GM12878 (cell line): Measurements from ENCODE around the gene NT5C1A. TPM values are rescaled to one million over a fixed set of nuclear protein-coding genes. Genes with fewer than 3 reads are reported as not detected.

Experiments
- ATAC-seq: fragments of 200-7000 bp; cut with Tn5 transposase; 3 replicates; pipeline ENCODE4 v1.9.1; 2020; ENCODE audit warnings: mild to moderate bottlenecking, moderate library complexity
- BruUV-seq: library from RNA; stranded (reverse); fragments of 400-500 nt; replicated peaks from 2 replicates; lab custom pipeline; 2021; lab: Mats Ljungman, UMichigan
- CTCF ChIA-PET: fragments of 300-600 bp; sonication (Branson Sonifier 250); formaldehyde crosslinking; extraction: SDS; loops from one replicate; lab custom pipeline; 2021; ENCODE audit warnings: inconsistent platforms; lab: Yijun Ruan, JAX
- POLR2A ChIA-PET: fragments of 350-600 bp; formaldehyde crosslinking; extraction: SDS; loops from one replicate; lab custom pipeline; 2021; ENCODE audit warnings: inconsistent platforms; lab: Charles Lee
- RAD21 ChIA-PET: fragments of 300-600 bp; sonication (Branson Sonifier 250); formaldehyde crosslinking; loops from one replicate; lab custom pipeline; 2023; ENCODE audit warnings: antibody characterized with exemption; ENCODE audit not compliant: unreplicated experiment; lab: Charles Lee
- SMC1A ChIA-PET: fragments of 300-600 bp; sonication (Branson Sonifier 250); formaldehyde crosslinking; loops from one replicate; lab custom pipeline; 2023; ENCODE audit not compliant: unreplicated experiment, uncharacterized antibody; lab: Charles Lee
- DNase-seq: peaks from one replicate; pipeline ENCODE4 v3.0.0-alpha.2; 2011; ENCODE audit warnings: low read depth, low spot score
- FAIRE-seq: peaks from 3 replicates; lab custom pipeline; 2011; peaks lifted over from hg19 to GRCh38; lab: Jason Lieb, UNC
- H2AFZ ChIP-seq: 2 replicates; pipeline ENCODE4 v1.6.0; 2011; ENCODE audit warnings: low read depth, low read length, control low read depth; ENCODE audit not compliant: control insufficient read depth
- H3K27ac ChIP-seq: 2 replicates; pipeline ENCODE4 v1.5.1; 2011; ENCODE audit warnings: control low read depth; ENCODE audit not compliant: control insufficient read depth, insufficient read depth
- H3K27me3 ChIP-seq, 2 experiments: replicated peaks in 1 of 2; 2 replicates each; pipeline versions ENCODE4 v1.6.0 to v1.6.1; 2011; ENCODE audit warnings: low read length in 1 of 2; ENCODE audit not compliant: control insufficient read depth in 2 of 2, insufficient read depth in 2 of 2
- H3K36me3 ChIP-seq, 2 experiments: 2 replicates each; pipeline ENCODE4 v1.5.1; 2011; ENCODE audit warnings: low read length in 1 of 2; ENCODE audit not compliant: control insufficient read depth in 2 of 2, insufficient read depth in 2 of 2
- H3K4me1 ChIP-seq: 2 replicates; pipeline ENCODE4 v1.6.1; 2011; ENCODE audit warnings: mild to moderate bottlenecking, low read length, moderate library complexity, mixed read lengths; ENCODE audit not compliant: control insufficient read depth, insufficient read depth
- H3K4me2 ChIP-seq: 2 replicates; pipeline ENCODE4 v1.6.0; 2011; ENCODE audit warnings: control low read depth; ENCODE audit not compliant: control insufficient read depth, insufficient read depth
- H3K4me3 ChIP-seq: fragments of 200-600 bp; sonication (generic); 2 replicates; pipeline ENCODE4 v1.5.1; 2016
- H3K79me2 ChIP-seq: 2 replicates; pipeline ENCODE4 v1.6.0; 2011; ENCODE audit warnings: low read length; ENCODE audit not compliant: control insufficient read depth, insufficient read depth
- H3K9ac ChIP-seq: 2 replicates; pipeline ENCODE4 v1.8.0; 2011; ENCODE audit warnings: low read length, control low read depth, mixed read lengths; ENCODE audit not compliant: control insufficient read depth, insufficient read depth
- H3K9me3 ChIP-seq: replicated peaks from 3 replicates; pipeline ENCODE4 v1.5.1; 2011; ENCODE audit warnings: mild to moderate bottlenecking, low read length; ENCODE audit not compliant: control insufficient read depth, insufficient read depth
- H4K20me1 ChIP-seq: 2 replicates; pipeline ENCODE4 v1.6.0; 2011; ENCODE audit not compliant: control insufficient read depth, insufficient read depth
- CHD4 ChIP-seq: fragments of 200-600 bp; sonication (generic); IDR thresholded peaks from 2 replicates; pipeline ENCODE4 v1.6.1; 2016; ENCODE audit warnings: mild to moderate bottlenecking
- MYC ChIP-seq: IDR thresholded peaks from 2 replicates; pipeline ENCODE4 v1.6.1; 2011; ENCODE audit warnings: mild to moderate bottlenecking, low read length, moderate library complexity, inconsistent platforms; ENCODE audit not compliant: insufficient read depth, insufficient replicate concordance, insufficient read length, severe bottlenecking
- NR2C2 ChIP-seq: IDR thresholded peaks from 2 replicates; pipeline ENCODE4 v1.6.1; 2011; ENCODE audit warnings: borderline replicate concordance, low read depth; ENCODE audit not compliant: control insufficient read depth, insufficient read length
- POLR2A ChIP-seq: IDR thresholded peaks from 2 replicates; pipeline ENCODE4 v1.6.1; 2011; ENCODE audit warnings: low read depth, mild to moderate bottlenecking, low read length
- YBX1 ChIP-seq: fragments of 450-650 bp; IDR thresholded peaks from 2 replicates; pipeline ENCODE4 v1.6.1; 2016; ENCODE audit warnings: antibody characterized with exemption
- WGBS: methylation state at CpG from one replicate; pipeline ENCODE4 v1.1.6; 2016; ENCODE audit warnings: low lambda C conversion rate; ENCODE audit not compliant: insufficient replicate concordance, insufficient coverage; ENCODE audit errors: missing lambda C conversion rate; 5-methylcytosine and 5-hydroxymethylcytosine counted together
- in situ Hi-C: fragments of 300-500 bp; cut with MboI; formaldehyde crosslinking; loops from 9 replicates; pipeline ENCODE4 v1.14.3; 2018; ENCODE audit warnings: mixed read lengths
- intact Hi-C: fragments of 100-400 bp; cut with micrococcal nuclease; formaldehyde crosslinking; loops from one replicate; pipeline ENCODE4 v1.14.2; 2022; ENCODE audit not compliant: unreplicated experiment
- polyA plus RNA-seq, 11 experiments: library from polyadenylated mRNA; depleted of rRNA in 4 of 11; unstranded in 6 of 11; stranded (reverse) in 5 of 11; fragments of >200 nt; fragmentation: Nextera tagmentation in 4 of 11; fragmentation: Illumina TruSeq in 1 of 11; extraction: Ambion mirVana in 4 of 11; extraction: Trizol in 1 of 11; gene quantifications; 1 replicate in 1 of 11; 2 replicates in 10 of 11; pipeline versions ENCODE4 v1.2.1 to v1.2.3, GENCODE V29; 2011 to 2016; ENCODE audit warnings: inconsistent platforms in 2 of 11, missing spikeins in 2 of 11, low read depth in 1 of 11
- total RNA-seq, 4 experiments: library from RNA; depleted of rRNA in 3 of 4; stranded (reverse); fragments of >200 nt in 3 of 4; fragmentation: Illumina TruSeq in 1 of 4; extraction: Trizol in 1 of 4; gene quantifications; 2 replicates each; pipeline versions ENCODE4 v1.2.1 to v1.2.3, GENCODE V29; 2013 to 2021
- TF ChIP-seq, protein P1 (sequence below): IDR thresholded peaks from 2 replicates; pipeline ENCODE4 v1.6.1; 2012; ENCODE audit warnings: low read depth, low read length, improper control_type of control experiment
- TF ChIP-seq, protein P2 (sequence below): fragments of 450-650 bp; IDR thresholded peaks from 2 replicates; pipeline ENCODE4 v1.6.1; 2014; ENCODE audit warnings: mild to moderate bottlenecking
- TF ChIP-seq, protein P3 (sequence below): IDR thresholded peaks from 2 replicates; pipeline ENCODE4 v1.6.1; 2012; ENCODE audit warnings: mild to moderate bottlenecking, low read depth, low read length

Gene NT5C1A
- total and polyA plus RNA-seq, 10 of the 15 experiments (the other 5 are each of a cell fraction or from before 2014, with no cell fraction given): 0.05 to 0.77 (median 0.22) TPM; not detected in 1

DNA sequence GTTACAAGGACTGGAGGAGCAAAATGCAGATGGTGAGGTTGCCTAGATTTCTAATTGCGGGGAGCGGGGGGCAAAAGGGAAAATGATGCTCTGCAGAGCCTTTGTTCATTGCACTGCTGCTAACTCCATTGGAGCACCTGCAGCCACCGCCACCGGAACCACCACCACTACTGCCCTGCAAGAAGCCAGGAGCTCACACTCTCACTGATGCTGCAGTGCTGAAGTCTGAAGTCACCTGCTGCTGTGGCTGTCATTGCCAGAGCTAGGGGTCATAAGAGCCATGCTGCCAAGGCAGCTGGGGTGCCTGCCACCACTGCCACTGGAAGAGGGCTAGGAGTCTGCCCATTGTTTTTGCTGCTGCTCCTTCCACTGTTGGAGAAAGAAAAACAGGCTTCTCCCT is 26.7 kb upstream of the NT5C1A start:
- Histone ChIP-seq H3K36me3 (no peaks in the 10 kb centered on the region), H3K4me3 (no peak overlapping the region), H3K9me3 (no peaks in the 10 kb centered on the region), H3K27me3 (no peaks in the 10 kb centered on the region; a peak in 1 of 4 replicates), H3K4me2 (no peak overlapping the region), H4K20me1 (no peaks in the 10 kb centered on the region), H2AFZ (no peak overlapping the region), H3K27ac (no peak overlapping the region), H3K4me1 (peaks cover 3% of the 10 kb centered on the region; the same call in 1 of the 2 replicates), H3K79me2 (no peaks in the 10 kb centered on the region), H3K9ac (no peak overlapping the region)
- 70% methylated on average over 4 of the region's 4 CpGs for WGBS
- no peak for TF ChIP-seq MYC
- no peak for TF ChIP-seq POLR2A
- TF ChIP-seq CHD4: no peak
- TF ChIP-seq, protein P1, sequence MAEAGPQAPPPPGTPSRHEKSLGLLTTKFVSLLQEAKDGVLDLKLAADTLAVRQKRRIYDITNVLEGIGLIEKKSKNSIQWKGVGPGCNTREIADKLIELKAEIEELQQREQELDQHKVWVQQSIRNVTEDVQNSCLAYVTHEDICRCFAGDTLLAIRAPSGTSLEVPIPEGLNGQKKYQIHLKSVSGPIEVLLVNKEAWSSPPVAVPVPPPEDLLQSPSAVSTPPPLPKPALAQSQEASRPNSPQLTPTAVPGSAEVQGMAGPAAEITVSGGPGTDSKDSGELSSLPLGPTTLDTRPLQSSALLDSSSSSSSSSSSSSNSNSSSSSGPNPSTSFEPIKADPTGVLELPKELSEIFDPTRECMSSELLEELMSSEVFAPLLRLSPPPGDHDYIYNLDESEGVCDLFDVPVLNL: no peak
- no peak for TF ChIP-seq YBX1
- TF ChIP-seq, protein P2, sequence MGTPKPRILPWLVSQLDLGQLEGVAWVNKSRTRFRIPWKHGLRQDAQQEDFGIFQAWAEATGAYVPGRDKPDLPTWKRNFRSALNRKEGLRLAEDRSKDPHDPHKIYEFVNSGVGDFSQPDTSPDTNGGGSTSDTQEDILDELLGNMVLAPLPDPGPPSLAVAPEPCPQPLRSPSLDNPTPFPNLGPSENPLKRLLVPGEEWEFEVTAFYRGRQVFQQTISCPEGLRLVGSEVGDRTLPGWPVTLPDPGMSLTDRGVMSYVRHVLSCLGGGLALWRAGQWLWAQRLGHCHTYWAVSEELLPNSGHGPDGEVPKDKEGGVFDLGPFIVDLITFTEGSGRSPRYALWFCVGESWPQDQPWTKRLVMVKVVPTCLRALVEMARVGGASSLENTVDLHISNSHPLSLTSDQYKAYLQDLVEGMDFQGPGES: no peak
- no peak for TF ChIP-seq NR2C2
- TF ChIP-seq, protein P3, sequence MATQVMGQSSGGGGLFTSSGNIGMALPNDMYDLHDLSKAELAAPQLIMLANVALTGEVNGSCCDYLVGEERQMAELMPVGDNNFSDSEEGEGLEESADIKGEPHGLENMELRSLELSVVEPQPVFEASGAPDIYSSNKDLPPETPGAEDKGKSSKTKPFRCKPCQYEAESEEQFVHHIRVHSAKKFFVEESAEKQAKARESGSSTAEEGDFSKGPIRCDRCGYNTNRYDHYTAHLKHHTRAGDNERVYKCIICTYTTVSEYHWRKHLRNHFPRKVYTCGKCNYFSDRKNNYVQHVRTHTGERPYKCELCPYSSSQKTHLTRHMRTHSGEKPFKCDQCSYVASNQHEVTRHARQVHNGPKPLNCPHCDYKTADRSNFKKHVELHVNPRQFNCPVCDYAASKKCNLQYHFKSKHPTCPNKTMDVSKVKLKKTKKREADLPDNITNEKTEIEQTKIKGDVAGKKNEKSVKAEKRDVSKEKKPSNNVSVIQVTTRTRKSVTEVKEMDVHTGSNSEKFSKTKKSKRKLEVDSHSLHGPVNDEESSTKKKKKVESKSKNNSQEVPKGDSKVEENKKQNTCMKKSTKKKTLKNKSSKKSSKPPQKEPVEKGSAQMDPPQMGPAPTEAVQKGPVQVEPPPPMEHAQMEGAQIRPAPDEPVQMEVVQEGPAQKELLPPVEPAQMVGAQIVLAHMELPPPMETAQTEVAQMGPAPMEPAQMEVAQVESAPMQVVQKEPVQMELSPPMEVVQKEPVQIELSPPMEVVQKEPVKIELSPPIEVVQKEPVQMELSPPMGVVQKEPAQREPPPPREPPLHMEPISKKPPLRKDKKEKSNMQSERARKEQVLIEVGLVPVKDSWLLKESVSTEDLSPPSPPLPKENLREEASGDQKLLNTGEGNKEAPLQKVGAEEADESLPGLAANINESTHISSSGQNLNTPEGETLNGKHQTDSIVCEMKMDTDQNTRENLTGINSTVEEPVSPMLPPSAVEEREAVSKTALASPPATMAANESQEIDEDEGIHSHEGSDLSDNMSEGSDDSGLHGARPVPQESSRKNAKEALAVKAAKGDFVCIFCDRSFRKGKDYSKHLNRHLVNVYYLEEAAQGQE: no peak
- FAIRE-seq: no peak
- intact Hi-C loops (no loop called here), in situ Hi-C loops (no loop called here)
- SMC1A ChIA-PET: no interaction called here
- RAD21 ChIA-PET: no interaction called here
- DNase-seq: no peak
- POLR2A ChIA-PET: no interaction called here
- CTCF ChIA-PET: interaction anchor here (1.2 to 1.6 kb wide), 2 partner anchors 12 to 102 kb away, joined by 3 to 4 read pairs; no protein-coding TSS in a partner anchor
- no TSS peak for BruUV-seq
- no peak for ATAC-seq
